Astrocyte (in vitro differentiated cells and primary cell): ENCODE measurements around the gene EPB41L3. TPM values are rescaled to one million over a fixed set of nuclear protein-coding genes. Genes with fewer than 3 reads are reported as not detected.

Experiments
- DNase-seq: peaks from one replicate; pipeline ENCODE4 v3.0.0-alpha.2; 2010; ENCODE audit warnings: low read depth
- FAIRE-seq: peaks from 2 replicates; lab custom pipeline; 2011; peaks lifted over from hg19 to GRCh38; lab: Jason Lieb, UNC
- H2AFZ ChIP-seq: 2 replicates; pipeline ENCODE4 v1.6.0; 2012; ENCODE audit warnings: low read depth, low read length, inconsistent platforms
- H3K27ac ChIP-seq: 2 replicates; pipeline ENCODE4 v1.5.1; 2011; ENCODE audit warnings: low read depth, low read length, inconsistent platforms
- H3K27me3 ChIP-seq: 2 replicates; pipeline ENCODE4 v1.6.0; 2011; ENCODE audit warnings: low read length, inconsistent platforms; ENCODE audit not compliant: insufficient read depth
- H3K36me3 ChIP-seq: 2 replicates; pipeline ENCODE4 v1.5.1; 2011; ENCODE audit warnings: low read length, inconsistent platforms; ENCODE audit not compliant: insufficient read depth
- H3K4me1 ChIP-seq: 2 replicates; pipeline ENCODE4 v1.5.1; 2011; ENCODE audit warnings: low read length, inconsistent platforms; ENCODE audit not compliant: insufficient read depth
- H3K4me2 ChIP-seq: 2 replicates; pipeline ENCODE4 v1.6.0; 2012; ENCODE audit warnings: low read length, inconsistent platforms
- H3K4me3 ChIP-seq: 2 replicates; pipeline ENCODE4 v1.5.1; 2011; ENCODE audit warnings: low read depth, mild to moderate bottlenecking, low read length, inconsistent platforms; ENCODE audit not compliant: insufficient read depth
- H3K79me2 ChIP-seq: 2 replicates; pipeline ENCODE4 v1.6.0; 2012; ENCODE audit warnings: mild to moderate bottlenecking, low read length, inconsistent platforms; ENCODE audit not compliant: insufficient read depth
- H3K9ac ChIP-seq: 2 replicates; pipeline ENCODE4 v1.6.0; 2012; ENCODE audit warnings: mild to moderate bottlenecking, low read length, inconsistent platforms
- H3K9me3 ChIP-seq: 2 replicates; pipeline ENCODE4 v1.5.1; 2012; ENCODE audit warnings: low read depth, mild to moderate bottlenecking, low read length, inconsistent platforms; ENCODE audit not compliant: insufficient read depth
- H4K20me1 ChIP-seq: 2 replicates; pipeline ENCODE4 v1.6.0; 2012; ENCODE audit warnings: low read length, inconsistent platforms; ENCODE audit not compliant: insufficient read depth
- H3K27ac Mint-ChIP-seq: one replicate; pipeline ENCODE4 v1.8.0; 2021; ENCODE audit warnings: mild to moderate bottlenecking, mixed read lengths; ENCODE audit not compliant: unreplicated experiment
- H3K27me3 Mint-ChIP-seq: one replicate; pipeline ENCODE4 v1.8.0; 2021; ENCODE audit warnings: low read depth, mixed read lengths; ENCODE audit not compliant: unreplicated experiment
- H3K36me3 Mint-ChIP-seq: one replicate; pipeline ENCODE4 v1.8.0; 2021; ENCODE audit warnings: low read depth, mixed read lengths; ENCODE audit not compliant: unreplicated experiment
- H3K4me1 Mint-ChIP-seq: one replicate; pipeline ENCODE4 v1.8.0; 2021; ENCODE audit warnings: low read depth, mixed read lengths; ENCODE audit not compliant: unreplicated experiment
- H3K4me3 Mint-ChIP-seq: one replicate; pipeline ENCODE4 v1.8.0; 2021; ENCODE audit warnings: mild to moderate bottlenecking, moderate library complexity, mixed read lengths; ENCODE audit not compliant: unreplicated experiment
- H3K9me3 Mint-ChIP-seq: one replicate; pipeline ENCODE4 v1.8.0; 2021; ENCODE audit warnings: mild to moderate bottlenecking, mixed read lengths; ENCODE audit not compliant: unreplicated experiment
- CTCF ChIP-seq: IDR thresholded peaks from 2 replicates; pipeline ENCODE4 v1.5.1; 2011; ENCODE audit warnings: low read depth, mild to moderate bottlenecking, inconsistent platforms, low read length, moderate library complexity; ENCODE audit not compliant: insufficient read depth
- EZH2 ChIP-seq: IDR thresholded peaks from 2 replicates; pipeline ENCODE4 v1.6.1; 2012; ENCODE audit warnings: mild to moderate bottlenecking, low read length, inconsistent platforms; ENCODE audit not compliant: insufficient read depth
- total RNA-seq: library from RNA; stranded (reverse); gene quantifications from 2 replicates; pipeline ENCODE4 v1.2.1, GENCODE V29; 2021

The EPB41L3 gene
- total RNA-seq, 1 donor from 2014 or later: 97.0 TPM

- Histone ChIP-seq H3K4me2 (peak overlapping the region; percentile 75), H3K36me3 (no peaks in the 10 kb centered on the region), H3K79me2 (peaks cover 36% of the 10 kb centered on the region), H3K9ac (peak overlapping the region; percentile 51), H3K27me3 (no peaks in the 10 kb centered on the region), H3K4me1 (peaks cover 3% of the 10 kb centered on the region), H4K20me1 (peaks cover 6% of the 10 kb centered on the region), H2AFZ (peak overlapping the region; percentile 43), H3K27ac (no peak overlapping the region), H3K4me3 (peak overlapping the region; percentile 12), H3K9me3 (no peaks in the 10 kb centered on the region)
- DNase-seq (no peak), FAIRE-seq (no peak)
- H3K36me3 Mint-ChIP-seq: no peaks in the 10 kb centered on the region
- no peak overlapping the region for H3K4me3 Mint-ChIP-seq
- H3K9me3 Mint-ChIP-seq: no peaks in the 10 kb centered on the region
- peaks cover 19% of the 10 kb centered on the region for H3K4me1 Mint-ChIP-seq
- H3K27ac Mint-ChIP-seq: peak overlapping the region; percentile 41
- no peaks in the 10 kb centered on the region for H3K27me3 Mint-ChIP-seq
- no peak for TF ChIP-seq CTCF
- no peak for TF ChIP-seq EZH2
Observed at GRCh38 chr18:5500158-5500939, 43.4 kb downstream of the EPB41L3 start.

- FAIRE-seq: no peak
Observed at GRCh38 chr18:5498452-5498851, 45.3 kb downstream of the EPB41L3 start.

More at GRCh38 chr18:5498452-5498851, 45.3 kb downstream of the EPB41L3 start:
- H3K4me1 Mint-ChIP-seq: peaks cover 24% of the 10 kb centered on the region
- Histone ChIP-seq H3K4me1 (peaks cover 3% of the 10 kb centered on the region), H3K9me3 (no peaks in the 10 kb centered on the region), H3K27me3 (no peaks in the 10 kb centered on the region), H3K9ac (no peak overlapping the region), H3K4me3 (no peak overlapping the region), H3K79me2 (peaks cover 32% of the 10 kb centered on the region), H2AFZ (no peak overlapping the region), H3K36me3 (no peaks in the 10 kb centered on the region), H3K4me2 (no peak overlapping the region), H4K20me1 (peaks cover 6% of the 10 kb centered on the region), H3K27ac (no peak overlapping the region)
- H3K4me3 Mint-ChIP-seq: no peak overlapping the region
- no peak for TF ChIP-seq CTCF
- TF ChIP-seq EZH2: no peak
- H3K36me3 Mint-ChIP-seq: no peaks in the 10 kb centered on the region
- no peak for DNase-seq
- H3K27ac Mint-ChIP-seq: no peak overlapping the region
- no peaks in the 10 kb centered on the region for H3K27me3 Mint-ChIP-seq
- no peaks in the 10 kb centered on the region for H3K9me3 Mint-ChIP-seq
